ENCODE results near the gene CYP4F8. TPM values are rescaled to one million over a fixed set of nuclear protein-coding genes. Genes with fewer than 3 reads are reported as not detected.

The CYP4F8 gene
- total and polyA plus RNA-seq, 11 donors = not detected

DNA sequence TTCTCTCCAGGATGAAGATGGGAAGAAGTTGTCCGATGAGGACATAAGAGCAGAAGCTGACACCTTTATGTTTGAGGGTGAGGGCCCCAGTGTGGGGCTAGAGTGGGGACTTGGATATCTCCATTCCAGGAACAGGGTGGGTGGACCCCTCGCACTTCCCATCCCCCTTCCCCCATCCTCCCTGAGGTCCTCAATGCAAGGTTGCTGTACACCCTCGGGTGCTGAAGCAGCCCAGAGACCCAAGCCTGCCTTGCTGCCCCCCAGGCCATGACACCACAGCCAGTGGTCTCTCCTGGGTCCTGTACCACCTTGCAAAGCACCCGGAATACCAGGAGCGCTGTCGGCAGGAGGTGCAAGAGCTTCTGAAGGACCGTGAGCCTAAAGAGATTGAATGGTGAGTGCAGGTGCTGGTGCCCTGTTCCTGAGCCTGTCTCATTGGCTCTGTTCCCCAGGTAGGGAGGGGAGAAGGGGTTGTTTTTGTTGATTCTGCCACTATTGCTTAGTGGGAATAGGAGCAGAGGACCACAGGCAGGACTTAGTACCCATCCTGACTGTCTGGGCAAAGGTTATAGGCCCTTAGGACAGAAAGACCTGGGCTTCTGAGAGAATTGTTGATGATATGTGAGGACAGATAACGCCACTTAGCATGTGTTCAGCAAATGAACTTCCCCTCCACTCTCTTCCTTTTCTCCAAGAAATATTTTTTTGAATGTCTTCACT, 37.7 kb downstream of the CYP4F8 start:
- intact Hi-C loops (cut with DNase I) = no loop called here
- ATAC-seq (no peak), DNase-seq (no peak)
- Histone ChIP-seq H3K27ac (no peak overlapping the region), H3K9me3 (peaks cover 0 to 7% (median 0%) of the 10 kb centered on the region in 12 donors), H3K4me1 (no peaks in the 10 kb centered on the region), H3K4me3 (no peak overlapping the region), H3K36me3 (no peaks in the 10 kb centered on the region), H3K27me3 (peaks cover 0 to 16% (median 0%) of the 10 kb centered on the region in 9 donors)
- 58 to 78% (median 73%) methylated on average over 7 to 8 of the region's 8 CpGs for WGBS, 4 donors
- no peak for TF ChIP-seq POLR2A (IDR thresholded peaks at IDR 0.05)

DNA sequence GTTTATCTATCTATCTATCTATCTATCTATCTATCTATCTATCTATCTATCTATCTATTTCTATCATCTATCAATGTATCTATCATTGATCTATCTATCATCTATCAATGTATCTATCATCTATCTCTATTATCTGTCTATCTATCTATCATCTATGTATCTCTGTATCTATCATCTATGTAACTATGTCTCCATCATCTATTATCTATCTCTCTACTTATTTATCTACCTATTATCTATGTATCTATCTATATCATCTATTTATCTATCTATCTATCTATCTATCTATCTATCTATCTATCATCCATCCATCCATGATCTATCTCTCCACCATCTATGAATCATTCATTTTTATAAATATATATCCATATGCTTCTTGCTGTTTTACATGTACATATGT, 41.4 kb downstream of the CYP4F8 start:
- TF ChIP-seq POLR2A (IDR thresholded peaks at IDR 0.05) = no peak
- TF ChIP-seq, protein P1, sequence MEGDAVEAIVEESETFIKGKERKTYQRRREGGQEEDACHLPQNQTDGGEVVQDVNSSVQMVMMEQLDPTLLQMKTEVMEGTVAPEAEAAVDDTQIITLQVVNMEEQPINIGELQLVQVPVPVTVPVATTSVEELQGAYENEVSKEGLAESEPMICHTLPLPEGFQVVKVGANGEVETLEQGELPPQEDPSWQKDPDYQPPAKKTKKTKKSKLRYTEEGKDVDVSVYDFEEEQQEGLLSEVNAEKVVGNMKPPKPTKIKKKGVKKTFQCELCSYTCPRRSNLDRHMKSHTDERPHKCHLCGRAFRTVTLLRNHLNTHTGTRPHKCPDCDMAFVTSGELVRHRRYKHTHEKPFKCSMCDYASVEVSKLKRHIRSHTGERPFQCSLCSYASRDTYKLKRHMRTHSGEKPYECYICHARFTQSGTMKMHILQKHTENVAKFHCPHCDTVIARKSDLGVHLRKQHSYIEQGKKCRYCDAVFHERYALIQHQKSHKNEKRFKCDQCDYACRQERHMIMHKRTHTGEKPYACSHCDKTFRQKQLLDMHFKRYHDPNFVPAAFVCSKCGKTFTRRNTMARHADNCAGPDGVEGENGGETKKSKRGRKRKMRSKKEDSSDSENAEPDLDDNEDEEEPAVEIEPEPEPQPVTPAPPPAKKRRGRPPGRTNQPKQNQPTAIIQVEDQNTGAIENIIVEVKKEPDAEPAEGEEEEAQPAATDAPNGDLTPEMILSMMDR (IDR thresholded peaks at IDR 0.05) = no peak
- intact Hi-C loops (cut with DNase I) = no loop called here
- H3K36me3 ChIP-seq = no peaks in the 10 kb centered on the region
- no peak overlapping the region for H3K4me3 ChIP-seq
- H3K4me1 ChIP-seq = no peaks in the 10 kb centered on the region
- DNase-seq (no peak), ATAC-seq (no peak)
- no peak overlapping the region for H3K27ac ChIP-seq
- H3K9me3 ChIP-seq = no peaks in the 10 kb centered on the region
- peaks cover 0 to 22% (median 4%) of the 10 kb centered on the region in 9 donors for H3K27me3 ChIP-seq

DNA sequence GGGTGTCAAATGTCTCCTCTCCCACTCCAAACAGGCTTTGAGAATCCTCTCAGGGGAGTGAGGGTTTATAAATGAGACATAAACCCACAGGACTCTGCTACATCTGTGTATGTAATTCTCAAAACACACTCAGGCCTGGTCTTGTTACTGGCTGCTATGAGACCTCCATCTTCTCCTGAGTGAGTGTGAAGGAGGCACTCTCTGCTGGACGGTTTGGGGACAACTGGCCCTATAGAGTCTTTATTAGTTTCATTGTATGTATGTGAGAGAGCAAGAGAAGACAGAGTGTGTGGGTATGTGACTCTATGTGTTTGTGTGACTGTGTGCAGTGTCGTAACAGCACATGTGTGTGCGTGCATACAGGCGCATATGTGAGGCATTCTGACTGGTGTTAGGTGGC, 48.2 kb downstream of the CYP4F8 start:
- Histone ChIP-seq H3K27me3 (peaks cover 0 to 8% (median 3%) of the 10 kb centered on the region in 9 donors), H3K9me3 (peaks cover 0 to 2% (median 0%) of the 10 kb centered on the region in 12 donors), H3K27ac (no peak overlapping the region), H3K36me3 (no peaks in the 10 kb centered on the region), H3K4me1 (no peaks in the 10 kb centered on the region), H3K4me3 (no peak overlapping the region)
- ATAC-seq = no peak
- WGBS, 4 donors = 74 to 78% (median 76%) methylated on average over 4 of the region's 4 CpGs
- intact Hi-C loops (cut with DNase I) = no loop called here
- DNase-seq = no peak
- TF ChIP-seq, protein P1 (IDR thresholded peaks at IDR 0.05) = no peak
- TF ChIP-seq POLR2A (IDR thresholded peaks at IDR 0.05) = no peak

DNA sequence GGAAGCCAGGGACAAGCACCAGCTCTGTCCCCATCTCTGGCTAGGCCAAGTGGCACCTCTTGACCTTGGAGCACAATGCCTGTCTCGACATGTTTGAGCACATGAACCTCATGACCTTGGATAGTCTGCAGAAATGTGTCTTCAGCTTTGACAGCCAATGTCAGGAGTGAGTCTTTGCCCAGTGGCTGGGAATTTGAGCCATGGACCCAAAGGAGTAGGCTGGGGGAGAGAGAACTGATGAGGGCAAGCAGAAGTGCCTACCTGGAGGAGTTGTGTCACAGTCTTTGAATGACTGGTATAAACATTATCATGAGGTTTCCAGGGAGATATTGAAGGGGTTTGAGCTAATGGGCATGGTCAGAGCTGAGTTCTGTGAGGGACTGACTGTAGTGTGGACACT, 51.2 kb downstream of the CYP4F8 start:
- no peak for DNase-seq
- ATAC-seq = no peak
- H3K27ac ChIP-seq = no peak overlapping the region
- H3K9me3 ChIP-seq = peaks cover 0 to 2% (median 0%) of the 10 kb centered on the region in 12 donors
- WGBS, 4 donors = 0 to 27% (median 21%) methylated on average over 1 of the region's 1 CpG
- TF ChIP-seq, protein P1 (IDR thresholded peaks at IDR 0.05) = no peak
- no peak for TF ChIP-seq POLR2A (IDR thresholded peaks at IDR 0.05)
- H3K27me3 ChIP-seq = peaks cover 0 to 7% (median 0%) of the 10 kb centered on the region in 9 donors
- intact Hi-C loops (cut with DNase I) = no loop called here
- H3K36me3 ChIP-seq = no peaks in the 10 kb centered on the region
- no peaks in the 10 kb centered on the region for H3K4me1 ChIP-seq
- no peak overlapping the region for H3K4me3 ChIP-seq

Data from heart left ventricle (tissue), 16 donors.